Esophagus squamous epithelium (tissue), 4 donors: ENCODE measurements around the gene MYH3.

Experiments used
- POLR2A ChIP-seq, 4 donors: fragments of 450-650 bp; IDR thresholded peaks; one replicate each; pipeline ENCODE4 v1.6.1; 2017; ENCODE audit warnings: antibody characterized with exemption in 4 of 4, mild to moderate bottlenecking in 4 of 4, moderate library complexity in 3 of 4
- TF ChIP-seq, protein P1 (sequence below), 6 experiments: fragments of 450-650 bp in 4 of 6; fragments of 200-600 bp in 2 of 6; sonication (generic) in 2 of 6; IDR thresholded peaks; one replicate each; pipeline ENCODE4 v1.5.1; 2016 to 2019; ENCODE audit warnings: antibody characterized with exemption in 6 of 6, mild to moderate bottlenecking in 4 of 6, moderate library complexity in 4 of 6

GRCh38 chr17:10649602-10650001, 7.5 kb downstream of the MYH3 start:
- TF ChIP-seq, protein P1, sequence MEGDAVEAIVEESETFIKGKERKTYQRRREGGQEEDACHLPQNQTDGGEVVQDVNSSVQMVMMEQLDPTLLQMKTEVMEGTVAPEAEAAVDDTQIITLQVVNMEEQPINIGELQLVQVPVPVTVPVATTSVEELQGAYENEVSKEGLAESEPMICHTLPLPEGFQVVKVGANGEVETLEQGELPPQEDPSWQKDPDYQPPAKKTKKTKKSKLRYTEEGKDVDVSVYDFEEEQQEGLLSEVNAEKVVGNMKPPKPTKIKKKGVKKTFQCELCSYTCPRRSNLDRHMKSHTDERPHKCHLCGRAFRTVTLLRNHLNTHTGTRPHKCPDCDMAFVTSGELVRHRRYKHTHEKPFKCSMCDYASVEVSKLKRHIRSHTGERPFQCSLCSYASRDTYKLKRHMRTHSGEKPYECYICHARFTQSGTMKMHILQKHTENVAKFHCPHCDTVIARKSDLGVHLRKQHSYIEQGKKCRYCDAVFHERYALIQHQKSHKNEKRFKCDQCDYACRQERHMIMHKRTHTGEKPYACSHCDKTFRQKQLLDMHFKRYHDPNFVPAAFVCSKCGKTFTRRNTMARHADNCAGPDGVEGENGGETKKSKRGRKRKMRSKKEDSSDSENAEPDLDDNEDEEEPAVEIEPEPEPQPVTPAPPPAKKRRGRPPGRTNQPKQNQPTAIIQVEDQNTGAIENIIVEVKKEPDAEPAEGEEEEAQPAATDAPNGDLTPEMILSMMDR (IDR thresholded peaks at IDR 0.05): no peak
- TF ChIP-seq POLR2A (IDR thresholded peaks at IDR 0.05): no peak
